HG02763 (cell line): ENCODE data around the gene RSPH6A.

Experiments used
- ATAC-seq: cut with Tn5 transposase; IDR thresholded peaks from one replicate; pipeline ENCODE4 v1.9.1; 2021; ENCODE audit warnings: mild to moderate bottlenecking, moderate library complexity; ENCODE audit not compliant: unreplicated experiment

Gene RSPH6A

DNA sequence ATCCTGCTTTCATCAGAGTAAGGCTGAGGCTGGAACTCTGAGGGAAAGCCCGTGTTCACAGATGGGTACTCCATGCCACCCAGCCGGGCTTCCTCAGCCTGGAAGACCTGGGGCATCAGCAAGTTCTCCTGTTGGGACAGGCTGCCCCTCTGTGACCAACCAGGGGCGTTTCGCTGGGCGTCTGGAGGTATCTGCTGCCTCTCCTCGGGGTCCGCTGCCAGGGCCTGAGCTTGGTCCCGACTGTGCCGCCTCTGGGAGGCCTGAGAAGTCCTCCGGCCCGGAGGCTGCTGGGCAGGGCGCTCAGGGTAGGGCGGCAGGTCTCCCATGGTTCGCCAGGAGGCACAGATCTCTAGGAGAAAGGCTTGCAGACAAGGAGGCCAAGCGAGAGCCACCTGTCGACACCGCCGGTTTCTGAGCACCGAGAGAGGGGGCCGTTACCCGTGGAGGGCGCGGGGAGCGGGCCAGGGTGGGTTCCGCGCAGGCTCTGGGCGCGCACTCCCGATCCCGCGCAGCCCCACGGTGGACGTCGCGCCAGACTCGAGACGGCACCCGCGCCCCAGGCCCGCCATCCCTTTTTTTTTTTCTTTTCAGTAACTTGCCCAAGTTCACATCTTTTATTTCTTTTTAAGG lies at the start of gene RSPH6A:
TSS of gene RSPH6A (minus strand) at position 458 of the 630 bp plus-strand sequence. CDS start at position 326, 132 bp downstream.
- no peak for ATAC-seq

DNA sequence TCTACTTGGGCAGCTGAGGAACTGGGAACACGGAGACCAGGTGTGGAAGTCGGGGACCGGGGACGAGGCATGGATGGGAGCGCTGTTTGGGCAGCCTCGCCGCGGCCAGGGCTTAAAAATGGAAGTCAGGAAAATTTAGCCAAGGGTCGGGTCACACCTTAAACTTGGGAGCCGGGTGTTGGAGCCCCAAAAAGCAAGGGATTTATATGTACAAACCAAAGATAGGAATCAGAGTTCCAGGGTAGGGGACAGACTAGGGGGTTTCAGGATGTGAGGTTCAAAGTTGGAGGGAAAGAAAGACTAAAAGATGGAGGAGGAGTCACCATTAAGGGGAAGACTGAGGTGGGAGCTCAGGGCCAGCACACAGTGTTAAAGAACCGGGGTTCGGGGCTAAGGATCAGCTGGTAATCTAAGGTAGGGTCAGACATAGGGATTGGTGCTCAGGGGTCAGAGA lies 49.5 kb upstream of the RSPH6A start:
- ATAC-seq = no peak

DNA sequence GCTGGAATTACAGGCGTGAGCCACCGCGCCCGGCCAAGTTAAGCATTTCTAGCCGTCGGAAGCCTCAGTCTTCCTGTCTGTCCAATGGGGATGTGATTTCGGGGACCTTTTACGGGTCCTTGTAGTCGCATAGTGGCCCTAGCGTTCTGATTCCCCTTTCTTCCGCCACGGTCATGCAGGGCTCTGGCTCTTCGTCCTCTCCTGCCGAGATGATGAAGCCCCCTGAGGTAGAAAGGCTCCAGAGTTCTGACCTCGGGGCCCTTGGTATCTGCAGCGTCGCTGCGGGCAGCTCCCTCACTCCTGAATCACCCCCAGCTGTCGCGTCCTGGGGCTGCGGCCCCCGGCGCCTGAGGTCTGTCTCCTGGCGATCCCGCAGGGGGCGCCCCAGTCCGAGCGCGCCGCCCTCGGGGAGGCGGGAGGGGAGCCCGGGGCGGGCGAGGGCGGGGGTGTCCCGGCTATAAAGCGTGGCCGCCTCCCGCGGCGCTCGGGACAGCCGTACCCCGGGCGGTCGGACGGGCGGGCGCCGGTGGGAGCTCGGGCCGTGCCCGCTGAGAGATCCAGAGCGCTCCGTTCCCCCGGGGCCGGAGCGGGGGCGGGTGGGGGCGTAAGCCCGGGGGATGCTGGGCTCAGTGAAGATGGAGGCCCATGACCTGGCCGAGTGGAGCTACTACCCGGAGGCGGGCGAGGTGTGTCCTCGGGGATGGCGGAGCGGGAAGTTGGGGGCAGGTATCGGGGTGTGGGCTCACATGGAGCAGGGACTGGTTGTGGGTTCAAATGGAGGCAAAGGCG lies 48.9 kb upstream of the RSPH6A start, which contains the start of gene FOXA3:
TSS of gene FOXA3 (plus strand) at position 487 of the 789 bp plus-strand sequence. CDS start at position 618, 131 bp downstream.
- ATAC-seq = no peak

- ATAC-seq = no peak
Measured at GRCh38 chr19:45863335-45863839, 48.3 kb upstream of the RSPH6A start.

DNA sequence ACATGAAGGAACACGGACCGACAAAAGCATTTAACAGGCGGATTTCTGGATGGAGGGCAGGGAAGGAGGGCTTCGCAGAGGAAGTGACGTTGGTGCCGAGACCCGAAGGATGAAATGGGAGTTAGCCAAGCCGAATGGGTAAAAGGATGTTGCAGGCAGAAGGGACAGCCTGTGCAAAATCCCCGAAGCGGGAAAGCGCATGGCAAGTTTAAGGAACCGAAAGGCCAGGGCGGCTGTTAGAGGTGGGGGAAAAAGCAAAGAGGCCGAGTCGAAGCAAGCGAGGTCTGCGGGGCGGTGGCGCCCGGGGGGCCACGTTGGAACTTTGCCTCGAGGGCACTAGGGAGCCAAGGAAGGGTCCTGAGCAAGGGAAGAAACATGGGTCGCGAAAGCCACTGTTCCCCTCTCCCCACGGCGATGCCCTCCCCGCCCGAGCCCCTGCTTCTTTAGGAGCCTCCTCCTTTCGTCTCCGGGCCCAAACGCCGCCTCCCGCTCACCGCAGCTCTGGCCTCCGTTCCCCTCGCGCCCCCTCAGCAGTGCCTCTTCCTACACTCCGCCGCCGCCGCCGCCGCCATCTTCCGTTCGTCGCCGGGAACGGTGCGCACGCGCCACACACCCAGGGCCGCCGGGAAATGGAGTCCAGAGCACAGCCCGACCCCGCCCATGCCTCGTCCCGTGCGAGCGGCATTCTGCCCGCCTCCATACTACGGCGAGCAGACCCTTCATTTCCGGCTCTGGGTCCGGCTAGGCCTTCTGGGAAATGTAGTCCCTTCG lies 47.6 kb upstream of the RSPH6A start, which contains the start of gene SYMPK:
TSS of gene SYMPK (minus strand) at position 584 of the 771 bp plus-strand sequence. CDS start 8,652 bp downstream, outside the sequence.
- peak; percentile 89 for ATAC-seq

DNA sequence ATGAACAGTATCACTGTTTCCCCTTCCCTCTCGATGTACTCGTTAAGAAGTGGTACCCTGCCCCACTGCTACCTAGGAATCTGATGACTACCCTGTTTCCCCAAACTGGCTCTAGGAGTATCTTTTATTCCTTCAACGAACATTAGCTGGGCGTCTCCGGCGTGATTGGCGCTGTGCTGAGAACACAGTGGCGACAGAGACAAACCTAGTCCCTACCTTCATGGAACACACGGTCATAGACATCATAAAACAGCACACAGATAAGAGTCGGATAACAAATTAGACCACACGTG lies 47.1 kb upstream of the RSPH6A start:
- no peak for ATAC-seq

GRCh38 chr19:45860359-45861259 lies 45.5 kb upstream of the RSPH6A start:
- ATAC-seq = no peak

GRCh38 chr19:45854167-45854778 lies 39.2 kb upstream of the RSPH6A start:
- no peak for ATAC-seq

- no peak for ATAC-seq
Measured at GRCh38 chr19:45852983-45853382, 37.9 kb upstream of the RSPH6A start.

DNA sequence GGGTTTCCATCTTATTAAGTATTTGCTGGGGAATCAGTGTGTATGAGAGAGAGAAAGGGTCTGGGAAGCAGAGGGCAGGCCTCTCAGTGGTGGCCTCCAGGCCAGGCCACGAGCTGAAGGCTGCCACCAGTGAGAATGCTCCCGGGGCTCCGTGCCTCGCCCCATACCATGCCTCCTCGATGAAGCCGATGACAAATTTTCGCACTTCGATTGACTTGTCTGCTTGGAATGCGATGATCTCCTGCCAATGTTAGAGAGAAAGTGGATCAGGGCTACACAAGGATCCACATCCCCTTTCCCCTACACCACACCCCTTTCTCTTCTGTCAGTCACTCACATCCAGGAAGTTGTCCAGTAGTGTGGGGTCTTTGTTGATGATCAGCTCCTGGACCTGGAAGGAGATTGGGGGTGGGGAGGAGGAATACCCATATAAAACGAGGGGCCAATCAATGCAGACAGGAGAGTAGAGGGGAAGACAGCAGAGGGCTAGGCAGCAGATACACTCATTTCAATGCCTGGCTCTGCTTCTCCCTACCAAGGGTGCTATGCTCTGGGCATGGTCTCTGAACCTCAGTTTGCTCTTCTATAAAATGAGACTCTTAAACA lies 37.1 kb upstream of the RSPH6A start:
- no peak for ATAC-seq

GRCh38 chr19:45848922-45849321 lies 33.8 kb upstream of the RSPH6A start:
- no peak for ATAC-seq

GRCh38 chr19:45847663-45848062 lies 32.6 kb upstream of the RSPH6A start:
- no peak for ATAC-seq

- ATAC-seq = no peak
Measured at GRCh38 chr19:45842198-45842597, 27.1 kb upstream of the RSPH6A start.

DNA sequence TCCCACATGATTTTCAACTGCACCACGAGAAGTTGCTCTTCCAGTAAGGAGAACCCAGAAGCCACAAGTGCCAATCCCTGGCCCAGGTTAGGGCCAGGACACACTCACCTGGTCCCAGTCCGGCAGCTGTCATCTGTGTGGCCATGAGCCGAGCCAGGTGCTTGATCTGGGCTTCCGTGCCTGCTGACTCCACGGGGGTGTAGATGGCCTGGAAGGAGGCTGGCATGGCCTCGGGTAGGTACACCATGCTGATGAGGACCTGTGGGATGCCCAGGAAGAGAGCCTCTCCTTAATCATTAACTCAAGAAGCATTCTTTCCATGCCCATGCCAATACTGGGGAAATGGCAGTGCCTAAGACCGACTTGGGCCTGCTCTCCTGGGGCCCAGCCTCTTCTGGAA lies 19.9 kb upstream of the RSPH6A start:
- ATAC-seq = no peak

GRCh38 chr19:45828945-45829344 lies 13.8 kb upstream of the RSPH6A start:
- ATAC-seq = no peak

DNA sequence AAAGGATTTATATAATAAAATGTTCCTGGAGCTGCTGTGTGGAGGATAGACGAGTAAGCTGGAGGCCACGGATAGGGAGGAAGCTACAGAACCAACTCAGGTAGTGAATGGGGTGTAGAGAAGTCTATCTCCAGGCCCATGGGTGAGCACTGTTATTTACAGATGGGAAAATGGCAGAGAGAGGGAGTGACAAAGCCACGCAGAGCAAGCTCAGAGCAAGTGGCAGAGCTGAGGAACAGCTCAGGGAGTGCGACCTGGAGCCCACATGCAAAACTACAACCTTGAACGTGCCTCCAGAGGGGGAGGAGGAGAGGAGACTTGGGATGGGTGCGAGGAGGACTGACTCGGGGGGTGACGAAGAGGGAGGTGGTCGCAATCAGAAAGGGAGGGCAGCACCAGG lies 13.4 kb upstream of the RSPH6A start:
- ATAC-seq = no peak

- ATAC-seq = no peak
Measured at GRCh38 chr19:45827459-45828093, 12.5 kb upstream of the RSPH6A start.

DNA sequence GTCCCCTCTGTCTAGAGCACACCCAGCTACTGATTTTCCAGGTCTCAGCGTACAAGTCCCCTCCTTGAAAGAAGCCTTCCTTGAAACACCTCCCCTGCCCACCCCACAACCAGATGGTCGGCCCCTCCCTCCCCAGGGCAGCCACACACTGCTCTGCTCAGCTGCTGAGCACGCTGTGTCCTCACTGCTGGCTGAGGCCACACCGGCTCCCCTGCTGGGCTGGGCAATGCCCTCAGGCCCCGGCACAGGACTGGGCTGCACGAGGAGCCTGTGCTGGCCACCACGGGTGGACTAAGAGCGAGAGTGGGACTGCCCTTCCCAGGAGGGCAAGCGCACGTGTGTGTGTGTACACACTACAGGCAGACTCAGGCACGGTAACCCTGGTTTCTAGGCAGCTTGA lies 11.8 kb upstream of the RSPH6A start:
- ATAC-seq = no peak
